ENCODE results near the gene BORCS5.
"Not testable (repeated sequence)": the region's sequence is repeated elsewhere in the genome, so short reads cannot be mapped to it uniquely, and the experiment has no call there.

BORCS5 gene

DNA sequence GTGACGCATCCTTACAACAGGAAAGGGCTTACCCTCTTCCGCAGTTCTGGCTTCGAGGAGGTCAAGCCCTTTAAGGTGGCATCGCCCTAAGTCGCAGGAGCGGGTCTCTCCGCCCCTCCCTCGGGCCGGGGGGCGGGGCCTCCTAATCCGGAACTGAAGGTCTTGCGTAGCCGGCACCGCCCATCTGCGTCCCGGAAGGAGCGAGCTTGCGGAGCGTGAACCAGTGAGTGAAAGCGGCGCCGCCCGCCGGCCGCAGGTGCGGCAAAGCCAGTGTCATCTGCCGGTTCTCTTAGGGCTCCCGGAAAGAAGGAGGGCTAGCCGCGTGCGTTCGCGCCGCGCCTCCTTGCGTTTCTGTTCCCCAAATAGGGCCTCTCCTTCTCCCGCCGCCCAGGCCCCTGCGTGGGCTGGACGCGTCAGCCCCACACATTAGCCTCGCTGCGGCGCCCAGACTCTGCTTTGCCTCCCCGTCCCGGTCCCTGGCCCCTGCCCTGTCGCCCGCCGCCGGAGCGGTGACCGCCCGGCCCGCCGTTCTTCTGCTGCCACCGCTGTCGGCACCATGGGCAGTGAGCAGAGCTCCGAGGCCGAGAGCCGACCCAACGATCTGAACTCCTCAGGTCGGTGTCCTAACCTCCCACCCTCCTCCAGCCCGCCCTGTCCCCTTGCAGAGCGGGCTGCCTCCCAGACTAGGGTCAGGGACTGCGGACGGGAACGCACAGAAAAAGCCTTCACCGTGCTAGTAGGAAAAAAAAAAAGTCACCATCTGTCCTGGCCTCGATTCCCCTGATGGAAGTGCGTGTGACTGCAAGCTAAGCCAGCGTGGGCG is at the start of gene BORCS5:
Gene BORCS5, plus strand, starts transcription at position 183 of the 823 bp plus-strand sequence. Its CDS starts 374 bp downstream, at position 557.
- FAIRE-seq = no peak

DNA sequence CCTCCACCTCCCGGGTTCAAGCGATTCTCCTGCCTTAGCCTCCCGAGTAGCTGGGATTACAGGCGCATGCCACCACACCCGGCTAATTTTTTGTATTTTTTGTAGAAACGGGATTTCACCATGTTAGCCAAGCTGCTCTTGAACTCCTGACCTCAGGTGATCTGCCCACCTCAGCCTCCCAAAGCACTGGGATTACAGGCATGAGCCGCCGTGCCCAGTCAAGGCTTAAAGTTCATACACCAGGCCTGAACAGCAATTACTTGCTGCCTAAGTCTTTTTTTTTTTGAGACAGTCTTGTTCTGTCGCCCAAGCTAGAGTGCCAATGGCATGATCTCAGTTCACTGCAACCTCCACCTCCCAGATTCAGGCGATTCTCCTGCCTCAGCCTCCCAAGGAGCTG is 46.2 kb upstream of the BORCS5 start:
- FAIRE-seq = not testable (repeated sequence)

DNA sequence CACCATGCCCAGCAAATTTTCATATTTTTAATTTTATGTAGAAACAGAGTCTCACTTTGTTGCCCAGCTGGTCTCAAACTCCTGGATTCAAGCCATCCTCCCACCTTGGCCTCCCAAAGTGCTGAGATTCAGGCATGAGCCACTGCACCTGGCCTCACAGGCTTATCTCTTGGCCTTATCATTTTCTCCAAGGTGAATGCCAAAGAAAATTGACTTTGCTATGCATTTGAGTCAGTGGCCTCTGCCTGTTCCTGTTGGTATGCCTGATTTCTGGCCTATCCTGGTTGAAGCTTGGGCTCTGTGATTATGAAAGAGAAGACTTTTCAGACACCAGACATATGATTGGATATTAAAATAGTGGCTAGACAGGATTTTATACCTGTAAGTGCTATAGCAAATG is 41.0 kb upstream of the BORCS5 start:
- no peak for FAIRE-seq

DNA sequence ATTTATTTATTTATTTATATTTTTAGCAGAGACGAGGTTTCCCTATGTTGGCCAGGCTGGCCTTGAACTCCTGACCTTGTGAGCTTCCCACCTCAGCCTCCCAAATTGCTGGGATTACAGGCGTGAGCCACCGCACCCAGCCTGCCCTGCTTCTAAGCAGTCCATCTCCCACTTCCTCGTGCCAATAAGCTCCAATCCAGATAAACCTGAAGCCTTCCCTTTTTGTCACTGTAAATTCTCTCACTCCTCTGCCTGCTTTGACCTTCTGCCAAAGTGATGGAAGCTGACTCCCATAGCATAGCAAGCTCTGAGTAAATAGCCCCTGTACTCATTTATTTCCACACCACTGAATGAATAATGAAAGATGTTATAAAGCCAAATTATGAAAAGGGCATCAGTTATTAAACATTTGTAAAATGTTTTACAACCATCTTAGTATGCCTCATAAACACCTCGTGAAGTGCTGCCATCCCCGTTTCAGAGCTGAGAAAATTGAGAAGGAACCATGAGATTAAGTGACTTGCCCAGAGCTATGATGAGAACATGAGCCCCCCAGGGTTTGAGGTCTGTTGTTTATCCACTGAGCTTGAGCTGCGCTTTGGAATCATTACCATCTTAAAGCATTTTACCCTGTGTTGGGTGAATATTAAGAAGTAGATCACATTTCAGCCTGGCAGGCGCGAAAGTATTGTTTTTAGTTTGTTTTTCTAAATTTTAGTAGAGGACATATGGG is 37.3 kb upstream of the BORCS5 start:
- no peak for FAIRE-seq

DNA sequence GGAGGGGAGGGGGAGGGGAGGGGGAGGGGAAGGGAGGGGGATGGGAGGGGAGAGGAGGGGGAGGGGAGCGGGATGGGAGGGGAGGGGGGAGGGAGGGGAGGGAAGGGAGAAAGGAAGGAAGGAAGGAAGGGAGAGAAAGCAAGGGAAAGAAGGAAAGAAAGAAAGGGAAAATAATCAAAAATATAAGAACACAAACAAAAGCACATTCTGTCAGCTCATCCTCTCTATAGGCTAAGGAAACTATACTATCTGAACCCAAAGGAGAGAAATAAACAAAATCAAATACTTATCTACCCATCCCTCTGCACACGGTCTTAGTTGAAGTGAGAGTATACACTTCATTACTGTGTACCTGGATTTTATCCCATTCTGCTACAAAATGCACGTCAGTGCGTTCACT is 33.8 kb upstream of the BORCS5 start:
- FAIRE-seq = no peak

DNA sequence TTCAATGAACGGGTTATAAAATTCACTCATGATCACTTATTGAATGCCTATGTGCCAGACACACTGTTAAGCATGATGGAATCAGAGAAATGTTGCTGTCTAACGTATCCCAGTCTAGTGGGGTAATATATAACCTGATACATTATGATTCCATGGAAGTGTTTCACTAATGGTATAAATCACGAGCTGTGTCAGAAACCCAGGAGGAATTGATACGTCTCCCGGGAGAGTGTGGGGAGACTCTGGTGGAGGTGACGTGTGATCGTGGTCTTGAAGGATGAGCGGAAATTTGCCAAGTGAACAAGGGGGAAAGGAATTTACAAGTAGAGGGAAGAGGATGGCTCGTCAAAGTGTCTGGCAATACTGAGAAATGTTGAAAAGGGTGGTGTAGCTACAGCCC is 33.3 kb upstream of the BORCS5 start:
- no peak for FAIRE-seq

DNA sequence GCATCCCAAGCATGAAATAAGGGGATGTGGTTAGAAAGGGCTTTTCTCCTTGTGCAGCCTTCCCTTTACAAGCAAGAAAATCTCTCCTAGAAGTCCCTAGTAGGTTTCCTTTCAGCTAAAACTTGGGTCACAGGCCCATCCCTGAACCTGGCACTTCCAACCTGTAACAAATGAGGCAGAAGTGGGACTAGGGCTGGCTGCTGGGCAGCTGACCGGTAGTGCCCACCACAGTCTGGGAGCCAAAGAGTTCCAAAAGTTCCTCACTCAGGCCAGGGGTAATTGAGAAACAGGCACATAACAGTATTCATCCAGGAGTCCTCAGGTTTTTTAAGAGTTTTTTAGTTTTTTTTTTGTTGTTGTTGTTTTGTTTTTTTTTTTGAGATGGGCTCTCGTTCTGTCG is 30.6 kb upstream of the BORCS5 start:
- no peak for FAIRE-seq

DNA sequence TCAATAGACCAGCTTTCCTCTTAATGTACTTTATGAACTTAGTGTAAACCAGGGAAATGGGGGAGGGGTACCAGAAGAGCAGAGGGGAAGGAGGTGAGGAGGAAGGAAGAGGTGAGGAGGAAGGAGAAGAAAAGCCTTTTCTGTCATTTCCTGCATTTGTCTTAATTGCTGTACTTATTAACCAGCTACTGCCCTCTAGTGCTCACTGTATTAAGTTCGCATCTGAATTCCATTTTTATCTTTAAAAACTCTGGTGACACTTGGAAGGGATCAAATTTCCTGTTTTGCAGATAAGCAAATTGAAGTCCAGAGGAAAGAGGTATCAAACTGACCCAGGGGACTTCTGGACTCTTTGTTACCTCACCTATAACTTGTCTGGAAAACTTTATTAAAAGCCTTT is 29.1 kb upstream of the BORCS5 start:
- FAIRE-seq = no peak

DNA sequence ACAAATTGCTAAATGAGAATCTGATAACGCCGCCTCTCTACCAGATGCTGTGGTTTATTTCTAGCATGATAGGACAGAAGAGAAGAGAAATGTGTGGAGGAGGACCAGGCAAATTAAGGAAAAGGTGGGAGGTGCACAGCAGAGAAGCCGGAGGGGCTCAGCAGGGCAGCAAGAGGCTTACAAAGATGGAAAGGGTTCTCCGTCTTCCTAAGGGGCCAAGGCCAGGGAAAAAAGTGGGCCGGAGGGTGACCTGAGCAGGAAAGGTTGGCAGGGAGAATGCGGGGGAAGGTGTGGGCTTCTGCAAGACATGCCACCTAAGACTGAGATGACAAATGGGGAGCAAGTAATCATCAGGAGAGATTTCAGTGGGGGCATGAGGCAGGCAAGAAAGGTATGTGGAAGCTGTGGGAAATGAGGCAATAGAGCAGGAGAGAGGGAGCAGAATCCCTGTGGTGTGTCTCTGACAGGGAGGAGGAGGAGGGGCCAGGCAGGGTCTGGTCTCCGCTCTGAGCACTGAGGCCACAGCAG is 25.6 kb upstream of the BORCS5 start:
- FAIRE-seq = no peak

DNA sequence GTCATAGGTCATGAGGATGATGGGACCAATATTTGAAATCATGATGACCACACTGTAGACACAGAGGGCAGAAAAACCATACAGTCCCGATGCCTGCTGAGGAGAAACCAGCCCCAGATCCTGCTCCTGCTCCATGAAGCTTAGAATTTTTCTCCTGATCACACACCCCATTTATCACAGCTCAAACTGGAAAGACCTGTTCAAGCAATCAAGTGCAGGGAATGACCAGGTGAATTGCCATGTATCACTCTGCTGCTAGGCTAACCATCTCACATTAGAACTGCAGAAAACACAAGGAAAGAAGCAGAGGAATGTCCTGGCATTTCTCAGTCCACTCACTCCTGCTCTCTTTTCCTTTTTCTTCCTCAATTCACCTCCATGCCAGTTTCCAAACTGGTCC is 25.0 kb upstream of the BORCS5 start:
- FAIRE-seq = no peak

DNA sequence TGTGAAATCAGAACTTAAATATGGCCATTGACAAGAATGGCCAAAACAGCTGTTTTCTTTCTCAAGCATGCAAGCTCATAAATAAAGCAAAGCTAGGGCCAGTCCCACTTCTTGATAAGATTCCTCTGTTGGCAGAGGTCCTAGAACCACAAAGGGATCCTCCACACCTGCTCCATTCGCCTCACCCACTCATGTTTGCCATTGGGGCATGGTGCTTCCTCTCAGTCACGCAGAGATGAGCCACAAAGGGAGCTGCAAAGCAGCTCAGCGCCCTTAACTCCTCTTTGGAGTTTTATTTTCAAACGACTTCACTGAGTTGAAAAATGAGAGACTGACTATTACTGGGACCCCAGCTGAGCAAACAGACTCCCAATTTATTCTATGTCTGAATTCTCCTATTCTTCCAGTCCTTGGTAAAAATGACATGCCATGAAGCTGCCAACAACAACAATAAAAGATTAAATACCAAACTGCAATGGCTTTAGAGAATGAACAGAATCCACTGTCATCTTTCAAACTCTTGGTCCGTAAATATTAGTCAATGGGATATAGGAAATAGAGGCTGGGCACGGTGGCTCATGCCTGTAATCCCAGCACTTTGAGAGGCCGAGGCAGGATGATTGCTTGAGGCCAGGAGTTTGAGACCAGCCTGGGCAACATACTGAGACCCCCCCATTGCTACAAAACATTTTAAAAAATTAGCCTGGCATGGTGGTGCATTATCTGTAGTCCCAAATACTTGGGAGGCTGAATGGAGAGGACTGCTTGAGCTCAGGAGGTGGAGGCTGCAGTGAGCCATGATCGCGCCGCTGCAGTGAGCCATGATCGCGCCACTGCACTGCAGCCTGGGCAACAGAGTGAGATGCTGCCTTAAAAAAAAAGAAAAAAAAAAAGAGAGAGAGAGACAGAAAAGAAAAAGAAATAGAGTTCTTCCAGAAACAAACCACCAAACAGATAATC is 23.2 kb upstream of the BORCS5 start:
- no peak for FAIRE-seq

DNA sequence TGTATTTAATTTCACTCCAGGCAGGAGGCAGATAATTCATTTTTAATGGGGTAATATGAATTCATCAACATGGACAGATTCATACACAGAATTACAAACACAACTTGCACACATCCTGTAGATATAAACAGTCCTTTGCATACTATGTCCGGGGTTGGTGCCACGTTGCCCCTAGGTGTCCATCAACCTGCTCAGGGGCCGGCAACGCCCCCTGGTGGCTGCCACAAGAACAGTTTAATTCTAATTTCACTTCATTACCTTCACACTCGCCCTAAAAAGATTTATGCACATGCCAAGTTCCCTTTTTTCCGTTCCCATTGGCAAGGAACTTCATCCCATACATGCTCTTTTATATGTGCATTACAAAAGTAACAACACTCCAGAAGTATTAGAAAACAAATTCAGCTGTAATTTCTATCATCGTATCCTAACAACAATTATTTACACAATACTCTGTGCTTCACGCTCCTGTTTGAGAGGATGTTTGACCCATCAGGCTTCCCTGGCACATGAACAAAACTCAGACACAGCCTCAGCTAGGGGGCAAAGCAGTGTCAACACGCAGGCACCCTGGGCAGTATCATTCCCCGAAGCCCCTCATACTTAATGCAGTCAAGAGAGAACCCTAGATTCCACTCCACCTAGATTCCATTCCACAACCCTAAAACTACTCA is 22.4 kb upstream of the BORCS5 start:
- no peak for FAIRE-seq

DNA sequence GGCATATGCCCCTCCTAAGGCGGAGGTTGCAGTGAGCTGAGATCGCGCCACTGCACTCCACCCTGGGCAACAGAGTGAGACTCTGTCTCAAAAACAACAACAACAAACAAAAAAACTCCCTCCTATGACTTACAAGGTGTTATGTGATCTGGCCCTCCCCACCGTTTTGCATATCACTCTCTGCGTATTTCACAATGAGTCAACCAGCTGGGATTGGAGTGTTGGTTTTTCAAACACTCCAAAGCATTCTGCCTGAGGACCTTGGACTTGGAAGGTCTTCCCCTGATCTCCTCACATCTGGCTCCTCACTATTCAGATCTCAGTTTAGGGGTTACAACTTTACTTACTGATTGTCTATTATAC is 20.8 kb upstream of the BORCS5 start:
- no peak for FAIRE-seq

DNA sequence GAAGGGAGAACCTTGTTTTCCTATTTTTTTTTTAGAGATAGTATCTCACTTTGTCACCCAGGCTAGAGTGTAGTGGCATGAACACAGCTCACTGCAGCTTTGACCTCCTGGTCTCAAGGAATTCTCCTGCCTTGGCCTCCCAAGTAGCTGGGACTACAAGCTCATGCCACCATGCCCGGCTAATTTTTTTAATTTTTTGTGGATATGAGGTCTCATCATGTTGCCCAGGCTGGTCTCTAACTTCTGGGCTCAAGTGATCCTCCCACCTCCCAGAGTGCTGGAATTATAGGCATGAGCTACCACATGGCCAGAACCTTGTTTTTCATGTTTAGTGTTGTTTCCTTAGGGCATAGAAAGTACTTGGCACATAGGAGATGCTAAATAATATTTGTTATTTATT is 20.4 kb upstream of the BORCS5 start:
- FAIRE-seq = no peak

DNA sequence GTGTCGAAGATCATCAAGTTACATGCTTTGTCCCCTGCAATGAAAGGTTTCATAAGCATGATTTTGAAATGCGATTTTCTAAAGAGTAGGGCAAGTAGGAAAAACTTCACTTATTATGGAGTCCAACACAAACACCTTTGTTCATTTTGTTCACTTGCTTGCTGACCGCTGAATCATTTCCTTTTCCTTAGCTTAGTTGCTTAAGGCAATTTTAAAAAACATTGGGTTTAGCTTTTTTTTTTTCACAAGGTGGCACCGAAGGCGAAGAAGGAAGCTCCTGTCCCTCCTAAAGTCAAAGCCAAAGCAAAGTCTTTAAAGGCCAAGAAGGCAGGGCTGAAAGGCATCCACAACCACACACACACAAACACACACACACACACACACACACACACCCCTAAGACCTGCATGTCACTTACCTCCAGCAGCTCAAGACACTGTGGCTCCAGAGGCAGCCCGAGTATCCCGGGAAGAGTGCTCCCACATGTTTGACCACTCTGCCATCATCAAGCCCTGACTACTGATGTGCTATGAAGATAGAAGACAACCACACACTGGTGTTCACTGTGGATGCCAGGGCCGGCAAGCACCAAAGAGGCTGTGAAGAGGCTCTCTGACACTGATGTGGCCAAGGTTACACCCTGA is 18.2 kb upstream of the BORCS5 start:
- FAIRE-seq = no peak

DNA sequence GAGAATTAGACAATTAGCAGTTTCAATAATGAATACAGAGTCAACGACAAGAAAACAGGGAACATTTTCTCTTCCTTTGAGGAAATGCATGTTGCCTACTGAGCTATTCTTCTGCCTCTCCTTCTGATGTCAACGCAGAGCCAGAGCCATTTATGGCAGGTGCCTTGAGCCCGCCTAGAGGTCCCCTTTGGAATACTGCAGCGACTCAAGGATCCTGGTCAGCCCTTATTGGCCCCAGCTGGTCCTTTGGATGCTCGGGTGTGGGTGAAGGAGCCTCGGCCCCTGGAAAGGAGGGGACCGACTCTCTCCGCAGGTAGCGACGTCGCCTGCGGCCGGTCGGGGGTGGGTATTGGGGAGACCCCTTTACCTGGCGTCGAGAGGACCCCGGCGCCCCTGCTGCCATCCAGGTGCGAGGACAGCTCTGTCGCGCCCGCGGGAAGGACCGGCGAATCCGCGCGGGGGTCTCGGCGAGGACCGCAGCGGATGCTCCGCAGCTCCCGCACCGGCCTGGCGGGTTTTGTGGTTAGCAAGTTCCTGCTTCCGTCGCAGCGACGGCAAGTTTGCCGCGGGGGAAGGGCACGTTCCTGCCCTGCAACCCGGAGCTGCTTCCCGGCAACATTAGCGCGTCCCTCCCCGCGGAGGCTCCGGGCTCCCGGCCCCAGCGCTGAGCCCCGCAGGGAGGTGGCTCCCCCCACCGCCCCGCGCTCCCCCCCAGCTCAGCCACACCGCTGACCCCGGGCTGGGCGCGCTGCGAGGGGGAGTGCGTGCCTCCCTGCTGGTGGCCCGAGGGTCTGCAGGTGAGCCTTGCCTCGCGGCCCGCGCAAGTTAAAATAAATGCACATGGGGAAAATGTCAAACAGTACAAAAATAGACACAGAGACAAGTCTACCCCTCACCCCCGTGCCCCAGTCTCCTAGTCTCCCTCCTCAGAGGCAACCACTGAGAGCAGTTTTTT is 6.9 kb upstream of the BORCS5 start, which contains the start of gene MANSC1:
Gene MANSC1, minus strand, starts transcription at position 532 of the 955 bp plus-strand sequence. CDS start 6,928 bp downstream, outside the sequence.
- FAIRE-seq = no peak

DNA sequence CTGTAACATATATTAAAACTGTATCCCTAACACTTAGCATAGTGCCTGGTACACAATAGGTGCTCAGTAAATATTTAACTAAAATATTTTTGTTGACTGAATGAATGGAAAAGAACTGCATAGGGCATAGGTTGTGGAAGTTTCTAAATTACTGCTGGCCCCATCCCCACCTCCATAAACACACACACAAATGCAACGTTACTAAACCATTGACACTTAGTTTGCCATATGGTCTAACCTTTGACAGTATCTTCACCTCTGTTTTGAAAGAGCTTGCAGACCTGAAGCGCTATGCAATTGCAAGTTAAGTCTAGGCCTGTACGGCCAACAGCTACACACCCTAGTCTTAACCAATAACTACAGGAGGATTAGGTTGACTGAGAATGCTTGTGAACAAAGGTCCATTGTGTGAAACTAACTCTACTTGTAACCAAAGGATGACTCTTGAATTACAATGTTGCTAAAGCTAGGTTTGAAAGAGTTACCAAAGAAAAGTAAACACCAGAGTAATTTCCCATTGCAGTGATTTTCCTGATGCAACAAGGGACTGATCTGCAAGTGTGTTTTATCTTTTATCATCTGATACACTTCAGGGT is 5.9 kb upstream of the BORCS5 start:
- FAIRE-seq = no peak

DNA sequence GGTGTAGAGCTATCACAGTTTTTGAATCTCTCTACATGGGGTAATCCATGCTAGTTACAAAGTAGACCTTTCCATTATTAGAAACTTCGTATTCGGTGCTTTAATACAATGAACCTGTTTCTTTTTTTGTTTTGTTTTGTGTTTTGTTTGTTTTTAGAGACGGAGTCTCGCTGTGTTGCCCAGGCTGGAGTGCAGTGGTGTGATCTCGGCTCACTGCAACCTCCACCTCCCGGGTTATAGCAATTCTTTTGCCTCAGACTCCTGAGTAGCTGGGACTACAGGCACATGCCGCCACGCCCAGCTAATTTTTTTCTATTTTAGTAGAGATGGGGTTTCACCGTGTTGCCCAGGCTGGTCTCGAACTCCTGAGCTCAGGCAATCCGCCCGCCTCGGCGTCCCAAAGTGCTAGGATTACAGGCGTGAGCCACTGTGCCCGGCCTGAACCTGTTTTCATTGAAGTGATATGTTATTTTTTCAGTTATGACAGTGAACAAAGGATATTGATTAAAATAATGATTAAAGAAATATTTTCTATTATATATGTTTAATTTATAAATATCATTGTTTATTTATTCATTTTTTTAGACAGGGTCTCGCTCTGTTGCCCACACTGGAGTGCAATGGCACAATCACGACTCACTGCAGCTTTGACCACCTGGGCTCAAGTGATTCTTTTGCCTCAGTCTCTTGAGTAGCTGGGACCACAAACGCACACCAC is 5.3 kb upstream of the BORCS5 start:
- FAIRE-seq = not testable (repeated sequence)

DNA sequence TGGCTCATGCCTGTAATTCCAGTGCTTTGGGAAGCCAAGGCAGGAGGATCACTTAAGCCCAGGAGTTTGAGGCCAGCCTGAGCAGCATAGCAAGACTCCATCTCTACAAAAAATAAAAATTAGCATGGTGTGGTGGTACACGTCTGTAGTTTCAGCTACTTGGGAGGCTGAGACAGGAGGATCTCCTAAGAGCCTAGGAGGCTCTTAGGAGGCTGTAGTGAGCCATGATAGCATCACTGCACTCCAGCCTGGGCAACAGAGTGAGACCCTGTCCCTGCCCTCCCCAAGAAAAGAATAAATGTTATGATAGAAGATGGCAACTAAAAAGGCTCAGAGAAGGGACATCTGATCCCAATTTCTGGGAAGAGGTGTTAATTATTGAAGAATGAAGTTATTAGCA is 3.6 kb upstream of the BORCS5 start:
- no peak for FAIRE-seq
